Upper lobe of left lung (tissue), 4 donors: ENCODE data around the gene ECHDC1.
"Not testable (repeated sequence)": the region's sequence is repeated elsewhere in the genome, so short reads cannot be mapped to it uniquely, and the experiment has no call there.

ENCODE experiments used
- CTCF ChIP-seq, 6 experiments: fragments of 450-650 bp in 4 of 6; fragments of 200-600 bp in 2 of 6; sonication (generic) in 2 of 6; IDR thresholded peaks; one replicate each; pipeline ENCODE4 v1.5.1; 2016 to 2019; ENCODE audit warnings: antibody characterized with exemption in 6 of 6
- POLR2A ChIP-seq, 4 donors: fragments of 450-650 bp; IDR thresholded peaks; one replicate each; pipeline ENCODE4 v1.5.1; 2016 to 2017; ENCODE audit warnings: antibody characterized with exemption in 4 of 4, mild to moderate bottlenecking in 2 of 4

DNA sequence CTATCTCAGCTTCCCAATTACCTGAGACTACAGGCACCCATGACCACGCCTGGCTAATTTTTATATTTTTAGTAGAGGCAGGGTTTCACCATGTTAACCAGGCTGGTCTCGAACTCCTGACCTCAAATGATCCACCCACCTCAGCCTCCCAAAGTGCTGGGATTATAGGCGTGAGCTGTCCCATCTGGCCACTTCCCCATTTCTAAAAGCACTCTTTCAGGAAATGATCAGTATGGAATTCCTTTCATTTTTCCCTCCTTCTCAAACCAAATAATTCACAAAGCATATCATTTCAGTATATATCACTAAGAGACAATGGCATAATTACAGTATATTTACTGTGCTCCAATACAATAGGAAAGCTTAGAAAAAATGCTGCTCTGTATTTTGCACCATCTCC is 12.2 kb downstream of the ECHDC1 start:
- not testable (repeated sequence) for TF ChIP-seq CTCF, POLR2A (IDR thresholded peaks at IDR 0.05)
